ENCODE measurements around the gene TXNDC12.

The TXNDC12 gene

DNA sequence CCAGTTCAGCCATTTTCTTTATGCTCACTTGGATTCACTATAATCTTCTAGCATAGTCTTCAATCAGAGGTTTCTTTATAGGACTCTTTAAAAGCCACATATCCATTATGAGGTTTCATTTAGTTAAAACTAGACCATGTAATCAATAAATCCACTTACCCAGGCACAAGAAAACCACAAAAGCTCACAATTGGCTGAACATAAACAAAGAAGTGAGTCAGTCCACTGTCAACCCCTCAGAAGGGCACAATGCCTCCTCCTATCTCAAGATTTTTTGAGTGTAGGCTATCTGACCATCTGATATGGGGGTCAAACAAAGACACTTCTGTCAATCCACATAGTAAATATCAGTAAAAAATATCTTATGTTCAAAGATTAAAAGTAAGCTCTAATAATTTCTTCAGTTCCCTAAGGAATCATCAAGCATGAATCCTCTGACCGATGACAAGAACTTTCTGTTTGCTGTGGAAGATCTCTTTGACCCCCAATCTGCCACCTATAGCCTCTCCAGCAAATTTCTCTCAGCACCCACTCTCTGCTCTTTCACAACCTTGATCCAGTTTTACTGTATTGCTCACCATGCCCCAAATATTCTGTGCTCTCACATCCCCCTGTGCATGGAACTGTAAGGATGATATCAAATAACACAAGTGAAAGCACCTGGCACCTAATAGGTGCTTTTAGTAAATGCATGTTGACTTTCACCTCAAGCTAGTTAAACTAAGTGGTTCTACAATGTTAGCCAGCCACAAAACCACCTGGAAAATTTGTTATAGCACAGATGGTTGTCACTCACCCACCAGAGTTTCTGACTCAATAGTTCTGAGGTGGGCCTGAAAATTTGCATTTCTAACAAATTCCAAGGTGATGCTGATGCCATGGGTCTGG is 81.2 kb downstream of the TXNDC12 start:
- DNase-seq (ENCODE audit: low read depth in 1 of 2, low spot score in 1 of 2), result no peak
- in situ Hi-C loops (cut with HindIII; ENCODE audit: low pct_unique_long_range_greater_than_20kb, low sequenced_read_pairs), result no loop called here

More for the DNA sequence above, 81.2 kb downstream of the TXNDC12 start:
- TF ChIP-seq JUND (IDR thresholded peaks at IDR 0.05; ENCODE audit: low read depth), result no peak
